IPS-NIHi7 (cell line): ENCODE results near the gene FUZ.

ENCODE experiments used
- DNase-seq: peaks from one replicate; pipeline ENCODE4 v3.0.0; 2012; ENCODE audit warnings: mixed read lengths; ENCODE audit errors: extremely low spot score

Gene FUZ

DNA sequence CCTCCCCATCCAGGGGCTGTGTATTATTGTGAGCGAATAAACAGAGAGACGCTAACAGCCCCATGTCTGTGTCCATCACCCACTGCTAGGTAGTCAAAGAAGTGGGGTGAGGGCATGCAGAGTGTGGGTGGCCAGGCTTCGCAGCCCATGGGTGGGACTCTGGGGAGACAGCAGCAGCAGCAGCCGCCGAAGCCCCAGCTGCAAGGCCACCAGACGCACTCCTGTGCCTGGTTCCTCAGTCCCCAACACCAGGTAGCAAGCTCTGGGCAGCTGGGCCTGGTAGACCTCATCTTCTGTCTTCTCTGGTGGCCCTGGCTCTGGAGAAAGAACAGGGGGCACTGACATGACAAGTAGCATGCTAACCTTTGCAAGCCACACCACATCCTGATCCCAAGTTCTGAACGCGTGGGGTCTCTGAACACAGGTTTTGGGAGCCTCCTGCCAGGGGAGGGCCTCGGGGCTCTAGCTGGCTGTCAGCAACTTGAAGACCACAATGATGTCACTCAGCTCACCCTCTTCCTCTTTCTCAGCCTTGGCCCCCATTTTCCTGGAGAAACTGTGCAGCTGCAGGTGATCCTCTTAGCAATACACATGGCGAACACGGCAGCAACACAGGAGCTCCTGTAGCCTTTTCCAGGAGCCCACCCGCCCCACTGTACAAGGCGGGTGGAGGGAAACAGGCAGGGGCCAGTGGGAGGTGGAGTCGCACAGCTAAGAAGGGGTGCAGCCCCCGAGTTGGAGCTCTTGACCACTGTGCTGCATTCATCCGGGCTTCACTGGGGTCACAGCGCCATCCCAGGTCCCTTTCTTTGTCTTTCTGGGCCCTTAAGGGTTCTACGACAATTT, 5.8 kb downstream of the FUZ start:
- no peak for DNase-seq

DNA sequence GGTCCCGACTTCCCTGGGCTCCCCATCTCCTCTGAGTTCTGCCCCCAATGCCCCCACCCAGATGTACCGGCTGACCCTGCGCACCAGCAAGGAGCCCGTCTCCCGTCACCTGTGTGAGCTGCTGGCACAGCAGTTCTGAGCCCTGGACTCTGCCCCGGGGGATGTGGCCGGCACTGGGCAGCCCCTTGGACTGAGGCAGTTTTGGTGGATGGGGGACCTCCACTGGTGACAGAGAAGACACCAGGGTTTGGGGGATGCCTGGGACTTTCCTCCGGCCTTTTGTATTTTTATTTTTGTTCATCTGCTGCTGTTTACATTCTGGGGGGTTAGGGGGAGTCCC, 6.5 kb downstream of the FUZ start:
- DNase-seq = no peak

DNA sequence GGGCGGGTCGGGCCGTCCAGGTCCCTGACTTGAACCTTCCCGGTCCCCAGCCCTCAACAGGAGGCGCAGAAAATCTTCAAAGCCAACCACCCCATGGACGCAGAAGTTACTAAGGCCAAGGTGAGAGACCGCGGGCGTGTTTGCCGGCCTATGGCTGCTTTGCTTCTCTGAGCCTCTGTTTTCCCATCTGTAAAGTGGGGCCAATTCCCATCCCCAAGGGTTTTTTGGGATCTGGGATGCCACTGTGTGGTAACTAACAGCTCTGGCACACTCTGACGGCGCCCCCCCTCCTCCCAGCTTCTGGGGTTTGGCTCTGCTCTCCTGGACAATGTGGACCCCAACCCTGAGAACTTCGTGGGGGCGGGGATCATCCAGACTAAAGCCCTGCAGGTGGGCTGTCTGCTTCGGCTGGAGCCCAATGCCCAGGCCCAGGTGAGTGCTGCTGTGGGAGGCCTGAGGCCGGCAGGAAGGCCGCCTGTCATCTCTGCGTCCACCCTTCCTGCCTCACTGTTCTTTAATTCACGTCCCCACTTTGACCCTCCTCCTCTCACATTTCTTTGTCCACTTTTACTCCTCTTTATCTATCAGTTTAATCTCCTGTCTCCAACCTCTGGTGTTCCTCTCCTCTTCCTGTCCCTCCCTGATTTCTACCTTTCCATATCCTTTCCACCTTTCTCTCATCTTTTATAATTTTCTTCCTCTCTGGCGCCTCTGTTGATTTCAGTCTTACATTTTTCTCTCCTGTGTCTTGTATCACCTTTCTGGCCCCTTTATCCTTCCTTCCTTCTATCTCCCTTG, 7.1 kb downstream of the FUZ start:
- no peak for DNase-seq

DNA sequence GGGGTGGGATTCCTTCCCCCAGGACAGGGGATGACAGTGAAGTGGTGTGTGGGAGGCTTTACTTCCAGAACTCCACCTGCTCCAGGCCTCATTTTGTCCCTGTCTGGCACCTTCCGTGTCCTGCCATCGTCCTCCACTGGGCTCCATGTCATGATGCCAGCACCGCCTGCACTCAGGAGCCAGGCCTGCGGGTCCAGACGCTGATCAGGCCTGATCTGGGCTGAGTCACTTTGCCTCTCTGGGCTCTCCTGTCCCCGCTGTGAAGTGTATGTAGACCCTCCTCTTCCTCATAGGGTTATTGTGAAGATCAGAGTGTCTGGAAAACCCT, 9.6 kb downstream of the FUZ start:
- no peak for DNase-seq

DNA sequence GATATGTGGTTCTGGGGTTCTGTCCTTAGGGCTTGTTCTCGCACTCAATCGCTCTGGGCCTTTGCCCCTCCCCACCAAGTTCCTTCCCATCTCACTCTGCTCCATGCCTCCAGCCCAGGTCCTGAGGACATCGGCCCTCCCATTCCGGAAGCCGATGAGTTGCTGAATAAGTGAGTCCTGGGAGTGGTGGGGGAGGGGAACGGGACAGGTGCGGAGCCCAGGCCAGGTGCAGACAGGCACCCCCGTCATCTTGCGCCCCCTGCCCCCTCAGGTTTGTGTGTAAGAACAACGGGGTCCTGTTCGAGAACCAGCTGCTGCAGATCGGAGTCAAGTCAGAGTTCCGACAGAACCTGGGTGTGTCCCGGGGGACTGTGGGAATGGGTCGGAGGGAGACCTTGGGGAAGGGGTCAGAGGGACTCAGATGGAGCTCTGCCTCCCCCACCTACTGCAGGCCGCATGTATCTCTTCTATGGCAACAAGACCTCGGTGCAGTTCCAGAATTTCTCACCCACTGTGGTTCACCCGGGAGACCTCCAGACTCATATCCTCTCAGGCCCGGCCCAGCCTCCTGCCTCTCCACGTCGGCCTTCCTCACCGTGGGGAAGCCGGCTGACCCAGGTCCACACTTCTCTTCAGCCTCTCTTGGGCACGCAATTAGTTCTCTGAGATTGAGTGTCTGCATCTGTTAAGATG, 10.1 kb downstream of the FUZ start:
- no peak for DNase-seq

DNA sequence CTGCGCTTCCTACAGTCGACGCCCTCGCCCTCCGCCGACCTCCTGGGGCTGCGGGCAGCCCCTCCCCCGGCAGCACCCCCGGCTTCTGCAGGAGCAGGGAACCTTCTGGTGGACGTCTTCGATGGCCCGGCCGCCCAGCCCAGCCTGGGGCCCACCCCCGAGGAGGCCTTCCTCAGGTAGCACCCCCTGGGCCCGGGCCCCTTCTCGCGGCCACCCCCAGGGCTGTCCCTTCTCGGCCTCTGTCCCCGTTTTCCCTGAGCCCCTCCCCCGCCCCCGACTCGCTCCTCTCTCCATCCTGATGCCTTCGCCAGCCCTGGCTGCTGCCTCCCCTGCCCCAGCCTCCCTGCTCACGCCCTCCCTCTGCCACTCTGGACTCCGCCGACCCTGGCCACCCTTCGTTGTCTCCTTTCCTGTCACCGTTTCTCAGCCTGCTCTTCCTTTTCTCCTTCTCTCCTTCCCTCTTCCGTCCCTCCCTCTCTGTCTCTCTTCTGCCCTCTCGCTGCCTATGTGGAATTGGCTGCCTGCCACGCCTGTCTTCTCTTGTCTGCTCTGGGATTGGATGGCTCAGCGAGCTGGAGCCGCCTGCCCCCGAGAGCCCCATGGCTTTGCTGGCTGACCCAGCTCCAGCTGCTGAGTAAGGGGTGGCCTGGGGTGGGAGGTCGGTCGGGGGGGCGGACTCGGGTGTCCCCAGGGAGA, 11.0 kb downstream of the FUZ start:
- DNase-seq = peak; percentile 89

DNA sequence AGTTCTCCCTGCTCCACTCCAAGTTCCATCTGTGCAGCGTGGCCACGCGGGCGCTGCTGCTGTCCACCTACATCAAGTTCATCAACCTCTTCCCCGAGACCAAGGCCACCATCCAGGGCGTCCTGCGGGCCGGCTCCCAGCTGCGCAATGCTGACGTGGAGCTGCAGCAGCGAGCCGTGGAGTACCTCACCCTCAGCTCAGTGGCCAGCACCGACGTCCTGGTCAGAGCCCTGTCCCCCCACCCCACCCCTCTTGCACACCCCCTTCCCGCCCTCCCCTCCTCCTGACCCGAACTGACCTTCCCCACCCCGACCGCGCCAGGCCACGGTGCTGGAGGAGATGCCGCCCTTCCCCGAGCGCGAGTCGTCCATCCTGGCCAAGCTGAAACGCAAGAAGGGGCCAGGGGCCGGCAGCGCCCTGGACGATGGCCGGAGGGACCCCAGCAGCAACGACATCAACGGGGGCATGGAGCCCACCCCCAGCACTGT, 11.6 kb downstream of the FUZ start:
- no peak for DNase-seq

DNA sequence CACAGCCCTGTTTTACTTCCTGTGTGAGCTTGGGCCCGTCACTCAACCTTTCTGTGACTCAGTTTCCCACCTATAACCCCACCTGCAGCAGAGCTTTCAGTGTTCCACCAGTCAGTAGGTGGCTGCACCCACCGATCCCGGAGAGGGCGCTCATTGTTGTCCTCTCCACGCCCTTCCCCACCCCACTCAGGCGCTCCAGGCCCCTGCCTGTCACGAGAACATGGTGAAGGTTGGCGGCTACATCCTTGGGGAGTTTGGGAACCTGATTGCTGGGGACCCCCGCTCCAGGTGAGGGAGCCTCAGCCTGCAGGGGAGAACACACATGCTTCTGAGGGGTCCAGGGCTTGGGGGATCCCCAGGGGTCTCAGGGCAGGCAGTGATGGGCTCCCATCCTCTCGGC, 12.3 kb downstream of the FUZ start:
- DNase-seq = no peak

DNA sequence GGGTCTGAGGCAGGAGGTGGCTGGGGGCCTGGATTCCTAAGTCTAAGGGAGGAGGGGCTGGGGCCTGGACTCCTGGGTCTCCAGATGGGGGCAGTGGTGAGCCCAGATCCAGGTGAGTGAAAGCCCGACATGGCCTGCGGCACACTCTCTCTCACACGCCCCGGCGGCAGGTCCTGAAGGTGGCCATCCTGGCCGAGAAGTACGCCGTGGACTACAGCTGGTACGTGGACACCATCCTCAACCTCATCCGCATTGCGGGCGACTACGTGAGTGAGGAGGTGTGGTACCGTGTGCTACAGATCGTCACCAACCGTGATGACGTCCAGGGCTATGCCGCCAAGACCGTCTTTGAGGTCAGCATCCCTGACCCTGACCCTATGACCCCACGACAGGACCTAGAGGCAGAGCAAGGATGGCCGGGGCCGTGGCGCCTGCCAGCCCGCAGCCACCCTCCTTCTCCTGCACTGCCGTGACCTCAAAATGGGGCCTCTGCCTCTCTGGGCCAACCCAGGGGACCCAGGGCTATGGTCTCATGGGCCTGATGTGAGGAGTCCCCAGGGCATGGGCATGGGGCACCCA, 13.2 kb downstream of the FUZ start:
- DNase-seq = peak; percentile 69

DNA sequence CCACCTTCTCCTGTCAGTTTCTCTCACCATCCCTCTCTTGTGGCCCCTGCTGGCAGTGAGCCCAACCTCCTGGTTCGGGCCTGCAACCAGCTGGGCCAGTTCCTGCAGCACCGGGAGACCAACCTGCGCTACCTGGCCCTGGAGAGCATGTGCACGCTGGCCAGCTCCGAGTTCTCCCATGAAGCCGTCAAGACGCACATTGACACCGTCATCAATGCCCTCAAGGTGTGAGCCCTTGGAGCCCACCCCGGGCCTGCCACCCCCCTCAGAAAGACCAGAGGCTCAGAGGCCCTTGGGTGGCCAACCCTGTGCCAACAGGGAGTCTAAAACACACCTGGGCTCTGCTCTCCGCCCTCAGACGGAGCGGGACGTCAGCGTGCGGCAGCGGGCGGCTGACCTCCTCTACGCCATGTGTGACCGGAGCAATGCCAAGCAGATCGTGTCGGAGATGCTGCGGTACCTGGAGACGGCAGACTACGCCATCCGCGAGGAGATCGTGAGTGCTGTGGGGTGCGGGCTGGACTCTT, 13.8 kb downstream of the FUZ start:
- no peak for DNase-seq

DNA sequence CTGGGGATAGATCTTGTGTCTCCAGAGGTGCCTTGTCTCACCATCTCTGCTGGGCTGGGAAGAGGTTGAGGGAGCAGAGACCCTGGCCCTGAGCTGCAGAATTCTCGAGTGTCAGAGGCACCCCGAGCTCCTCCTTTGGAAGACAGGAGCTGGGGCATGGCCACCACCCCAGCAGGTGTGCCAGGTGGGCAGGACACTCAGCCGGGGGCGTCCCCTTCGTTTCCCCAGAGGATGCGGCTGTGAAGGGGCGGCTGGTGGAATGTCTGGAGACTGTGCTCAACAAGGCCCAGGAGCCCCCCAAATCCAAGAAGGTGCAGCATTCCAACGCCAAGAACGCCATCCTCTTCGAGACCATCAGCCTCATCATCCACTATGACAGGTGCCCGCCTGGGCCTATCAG, 14.5 kb downstream of the FUZ start:
- DNase-seq = no peak

DNA sequence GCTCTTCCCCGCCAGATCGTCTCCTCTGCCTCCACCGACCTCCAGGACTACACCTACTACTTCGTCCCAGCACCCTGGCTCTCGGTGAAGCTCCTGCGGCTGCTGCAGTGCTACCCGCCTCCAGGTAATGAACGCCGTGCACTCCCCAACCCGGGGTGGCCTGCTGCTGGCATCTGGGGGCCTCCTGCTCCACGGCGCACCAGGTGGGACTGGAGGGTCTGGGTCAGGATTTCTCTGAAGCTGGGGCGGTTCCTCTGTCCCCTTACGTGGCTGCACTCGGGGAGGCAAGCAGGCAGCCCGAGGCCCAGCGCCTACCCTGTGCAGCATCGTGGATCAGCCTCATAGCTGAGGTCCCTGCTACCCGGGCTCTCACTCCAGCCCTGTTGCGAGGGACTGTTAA, 17.5 kb downstream of the FUZ start:
- DNase-seq = no peak

DNA sequence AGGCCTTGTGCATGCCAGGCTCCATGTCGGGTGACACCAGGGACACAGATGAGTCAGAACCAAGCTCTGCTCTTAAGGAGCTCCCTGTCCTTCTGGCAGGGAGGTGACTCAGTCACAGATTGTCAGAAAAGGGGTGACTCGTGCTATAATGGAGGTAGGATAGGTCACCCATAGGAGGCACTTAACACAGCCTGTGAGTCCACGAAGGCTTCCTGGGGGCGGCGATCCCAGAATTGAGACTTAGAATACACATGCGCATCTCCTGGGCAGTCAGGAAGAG, 19.6 kb downstream of the FUZ start:
- DNase-seq = no peak

DNA sequence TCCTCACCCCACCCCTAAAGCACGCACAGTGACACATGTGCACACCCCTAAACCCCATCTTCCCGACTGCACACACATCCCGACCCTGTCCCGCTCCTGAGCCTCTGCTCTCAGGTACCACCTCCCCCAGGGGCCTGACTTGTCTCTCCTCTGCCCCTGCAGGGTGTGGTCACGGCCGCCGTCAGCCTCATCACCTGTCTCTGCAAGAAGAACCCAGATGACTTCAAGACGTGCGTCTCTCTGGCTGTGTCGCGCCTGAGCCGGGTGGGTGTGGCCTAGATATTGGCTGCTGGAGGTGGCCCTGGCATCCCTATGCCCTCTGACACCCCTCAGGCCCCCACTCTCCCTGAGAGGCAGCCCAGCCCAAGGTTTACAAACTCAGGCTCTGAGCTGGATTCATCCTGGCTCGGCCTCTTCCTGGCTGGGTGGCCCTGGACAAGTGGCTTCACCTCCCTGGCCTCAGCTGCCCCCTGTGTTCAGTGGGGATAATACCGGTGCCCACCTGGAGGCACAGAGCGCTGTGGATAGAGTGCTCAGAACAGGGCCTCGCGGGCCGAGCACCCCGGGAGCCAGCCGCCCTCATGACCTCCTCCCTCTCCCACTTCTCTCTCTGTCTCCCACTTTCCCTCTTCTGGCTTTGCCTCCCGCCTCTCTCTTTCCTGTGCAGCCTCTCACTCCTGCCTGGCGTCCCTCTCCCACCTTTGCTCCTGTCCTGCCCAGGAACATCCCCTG, 20.1 kb downstream of the FUZ start:
- DNase-seq = no peak

DNA sequence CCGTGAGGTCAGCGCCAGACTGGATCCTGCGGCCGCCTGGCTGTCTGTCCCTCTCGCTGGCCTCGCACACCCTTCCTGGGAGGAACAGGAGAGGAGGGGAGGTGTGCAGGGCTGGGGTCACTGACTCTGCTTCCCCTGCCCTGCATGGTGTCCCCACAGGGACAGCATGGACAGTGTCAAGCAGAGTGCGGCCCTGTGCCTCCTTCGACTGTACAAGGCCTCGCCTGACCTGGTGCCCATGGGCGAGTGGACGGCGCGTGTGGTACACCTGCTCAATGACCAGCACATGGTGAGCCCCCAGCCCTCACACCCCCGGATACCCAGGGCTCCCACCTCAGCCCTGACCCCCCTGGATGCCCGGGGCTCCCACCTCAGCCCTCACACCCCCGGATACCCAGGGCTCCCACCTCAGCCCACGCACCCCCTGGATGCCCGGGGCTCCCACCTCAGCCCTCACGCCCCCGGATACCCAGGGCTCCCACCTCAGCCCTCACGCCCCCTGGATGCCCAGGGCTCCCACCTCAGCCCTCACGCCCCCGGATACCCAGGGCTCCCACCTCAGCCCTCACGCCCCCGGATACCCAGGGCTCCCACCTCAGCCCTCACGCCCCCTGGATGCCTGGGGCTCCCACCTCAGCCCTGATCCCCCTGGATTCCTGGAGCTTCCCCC, 21.2 kb downstream of the FUZ start:
- DNase-seq = no peak

DNA sequence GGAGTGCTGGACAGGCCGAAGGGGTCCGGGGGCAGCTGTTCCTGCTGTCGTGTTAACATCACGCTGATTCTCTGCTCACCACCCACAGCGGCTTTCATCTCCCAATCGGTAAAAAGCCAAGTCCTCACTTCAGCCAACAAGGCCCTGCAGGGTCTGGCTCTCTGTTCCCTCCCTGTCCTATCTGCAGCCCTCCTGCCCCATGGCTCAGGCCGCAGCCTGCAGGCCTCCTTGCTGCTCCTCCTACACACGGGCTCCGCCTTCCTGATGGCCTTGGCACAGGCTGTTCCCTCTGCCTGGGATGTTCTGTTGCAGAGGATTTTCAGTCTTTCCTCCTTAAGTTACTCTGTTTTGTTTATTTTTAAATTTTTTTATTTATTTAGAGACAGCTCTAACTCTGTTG, 22.2 kb downstream of the FUZ start:
- no peak for DNase-seq

DNA sequence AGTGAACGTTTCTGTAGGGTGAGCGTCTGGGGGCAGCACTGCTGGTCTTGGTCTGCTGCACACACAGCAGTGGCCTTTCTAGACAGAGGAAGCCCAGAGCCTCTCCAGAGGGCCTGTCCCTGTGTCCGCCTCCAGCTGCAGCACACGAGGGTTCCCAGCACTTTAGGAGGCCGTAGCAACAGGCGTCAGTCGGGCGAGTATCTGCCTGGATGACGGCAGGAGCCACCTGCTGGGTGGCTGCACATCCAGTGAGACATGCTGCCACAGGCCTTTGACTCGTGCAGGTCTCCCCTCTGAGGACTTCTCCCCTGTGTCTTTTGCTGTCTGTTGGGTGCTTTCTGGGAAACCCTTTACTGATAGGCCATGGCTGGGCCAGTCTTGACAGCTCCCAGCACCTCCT, 24.2 kb downstream of the FUZ start:
- no peak for DNase-seq

DNA sequence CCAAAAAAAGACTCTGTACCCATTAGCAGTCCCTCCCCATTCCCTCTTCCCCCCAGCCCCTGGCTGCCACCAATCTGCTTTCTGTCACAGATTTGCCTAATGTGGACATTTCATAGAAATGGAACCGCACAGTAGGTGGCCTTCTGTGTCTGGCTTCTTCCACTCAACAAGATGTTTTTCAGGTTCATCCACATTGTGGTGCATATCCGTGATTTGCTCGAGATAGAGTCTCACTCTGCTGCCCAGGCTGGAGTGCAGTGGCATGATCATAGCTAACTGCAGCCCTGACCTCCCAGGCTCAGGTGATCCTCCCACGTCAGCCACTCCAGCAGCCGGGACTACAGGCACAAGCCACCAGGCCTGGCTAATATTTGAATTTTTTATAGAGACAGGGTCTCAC, 25.3 kb downstream of the FUZ start:
- no peak for DNase-seq

DNA sequence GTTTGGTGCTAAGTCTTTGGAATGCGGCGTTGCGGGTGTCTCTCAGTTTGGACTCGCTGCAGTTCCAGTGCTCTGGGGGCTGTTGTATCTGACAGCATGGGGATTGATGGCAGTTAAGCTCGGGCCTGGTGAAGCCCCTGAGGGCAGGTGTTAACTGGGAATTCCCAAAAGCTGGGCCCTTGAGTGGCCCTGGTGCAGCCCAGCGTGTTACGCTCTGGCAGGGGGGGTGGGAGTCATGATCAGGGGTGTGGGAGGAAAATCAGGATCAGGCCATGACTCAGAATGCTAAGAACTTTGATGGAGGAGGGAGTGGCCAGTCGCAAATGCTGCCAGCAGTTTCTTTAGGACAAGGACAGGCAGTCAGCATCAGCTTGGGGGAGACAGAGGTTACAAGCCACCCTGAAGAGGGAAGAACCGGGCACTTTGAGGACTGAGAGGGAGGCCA, 26.7 kb downstream of the FUZ start:
- DNase-seq = peak; percentile 60

DNA sequence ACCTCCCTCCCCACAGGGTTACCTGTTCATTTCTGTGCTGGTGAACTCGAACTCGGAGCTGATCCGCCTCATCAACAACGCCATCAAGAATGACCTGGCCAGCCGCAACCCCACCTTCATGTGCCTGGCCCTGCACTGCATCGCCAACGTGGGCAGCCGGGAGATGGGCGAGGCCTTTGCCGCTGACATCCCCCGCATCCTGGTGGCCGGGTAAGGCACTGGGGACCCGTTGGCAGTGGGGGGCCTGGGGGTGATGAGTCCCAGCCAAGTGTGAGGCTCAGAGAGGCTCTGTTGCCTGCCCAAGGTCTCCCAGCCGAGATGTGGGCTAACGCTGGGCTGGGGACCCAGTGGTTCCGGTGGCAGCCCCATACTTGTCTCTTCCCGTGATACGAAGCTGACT, 30.6 kb downstream of the FUZ start:
- no peak for DNase-seq
